Immature natural killer cell (primary cell): ENCODE data around the gene PADI3. TPM values are rescaled to one million over a fixed set of nuclear protein-coding genes. Genes with fewer than 3 reads are reported as not detected.

Source experiments
- DNase-seq, 3 donors: peaks; one replicate each; pipeline ENCODE4 v3.0.0; 2022; ENCODE audit warnings: mixed read lengths in 1 of 3
- H3K27ac Mint-ChIP-seq, 6 donors: one replicate each; pipeline ENCODE4 v1.8.0; 2020; ENCODE audit warnings: mixed read lengths in 6 of 6, mild to moderate bottlenecking in 5 of 6, inconsistent platforms in 4 of 6, moderate library complexity in 3 of 6
- H3K27me3 Mint-ChIP-seq, 3 donors: one replicate each; pipeline ENCODE4 v1.8.0; 2020 to 2021; ENCODE audit warnings: low read depth in 3 of 3, mild to moderate bottlenecking in 3 of 3, mixed read lengths in 3 of 3, moderate library complexity in 3 of 3, inconsistent platforms in 1 of 3
- H3K36me3 Mint-ChIP-seq, 3 donors: one replicate each; pipeline ENCODE4 v1.8.0; 2020; ENCODE audit warnings: mixed read lengths in 3 of 3, inconsistent platforms in 2 of 3, mild to moderate bottlenecking in 2 of 3
- H3K4me1 Mint-ChIP-seq, 2 donors: one replicate each; pipeline ENCODE4 v1.8.0; 2020; ENCODE audit warnings: inconsistent platforms in 2 of 2, mild to moderate bottlenecking in 2 of 2, mixed read lengths in 2 of 2, moderate library complexity in 1 of 2
- H3K4me3 Mint-ChIP-seq, 5 donors: one replicate each; pipeline ENCODE4 v1.8.0; 2020; ENCODE audit warnings: mild to moderate bottlenecking in 5 of 5, mixed read lengths in 5 of 5, inconsistent platforms in 3 of 5, moderate library complexity in 3 of 5
- H3K9me3 Mint-ChIP-seq, 6 donors: one replicate each; pipeline ENCODE4 v1.8.0; 2020; ENCODE audit warnings: mild to moderate bottlenecking in 6 of 6, mixed read lengths in 6 of 6, inconsistent platforms in 4 of 6, moderate library complexity in 3 of 6
- polyA plus RNA-seq, 3 donors: library from polyadenylated mRNA; unstranded; fragments of 300-500 nt; fragmentation: Illumina TruSeq; gene quantifications; one replicate each; pipeline ENCODE4 v1.2.3, GENCODE V29; 2021

The PADI3 gene
- polyA plus RNA-seq, 3 donors from 2014 or later = not detected

- no peak overlapping the region for H3K27ac Mint-ChIP-seq
- no peaks in the 10 kb centered on the region for H3K4me1 Mint-ChIP-seq
- H3K4me3 Mint-ChIP-seq = no peak overlapping the region
- peaks cover 0 to 1% (median 0%) of the 10 kb centered on the region in 6 donors for H3K9me3 Mint-ChIP-seq
- no peaks in the 10 kb centered on the region for H3K36me3 Mint-ChIP-seq
- DNase-seq = no peak
- H3K27me3 Mint-ChIP-seq = peaks cover 2 to 3% (median 2%) of the 10 kb centered on the region in 3 donors
Observed at GRCh38 chr1:17225140-17225539, 23.8 kb upstream of the PADI3 start.

DNA sequence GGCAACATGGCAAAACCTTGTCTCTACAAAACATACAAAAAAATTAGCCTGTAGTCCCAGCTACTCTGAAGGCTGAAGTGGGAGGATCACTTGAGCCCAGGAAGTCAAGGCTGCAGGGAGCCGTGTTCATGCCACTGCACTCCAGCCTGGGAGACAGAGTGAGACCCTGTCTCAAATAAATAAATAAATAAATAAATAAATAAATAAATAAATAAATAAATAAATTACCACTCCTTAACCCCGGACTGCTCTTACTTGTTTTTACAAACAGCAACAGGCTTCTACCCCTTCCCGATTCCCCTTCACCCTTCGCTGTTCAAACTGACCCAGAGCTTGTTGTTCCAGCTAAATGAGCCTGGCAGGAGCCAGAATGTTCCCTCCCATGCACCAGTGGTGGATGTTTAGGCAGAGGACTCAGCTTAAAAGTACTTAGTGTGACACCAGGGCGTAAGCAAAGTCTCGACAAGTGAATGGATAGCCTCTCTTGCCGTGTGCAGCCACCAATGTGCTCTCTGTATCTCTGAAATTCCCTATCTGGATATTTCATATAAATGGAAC, 21.5 kb upstream of the PADI3 start:
- no peak overlapping the region for H3K4me3 Mint-ChIP-seq

GRCh38 chr1:17228619-17229018, 20.3 kb upstream of the PADI3 start:
- DNase-seq = no peak
- Mint-ChIP-seq H3K4me1 (peaks cover 0 to 2% of the 10 kb centered on the region in 2 donors), H3K27me3 (peaks cover 2 to 4% (median 3%) of the 10 kb centered on the region in 3 donors), H3K9me3 (peaks cover 0 to 1% (median 0%) of the 10 kb centered on the region in 6 donors), H3K4me3 (no peak overlapping the region), H3K27ac (no peak overlapping the region), H3K36me3 (no peaks in the 10 kb centered on the region)

More for the DNA sequence above, 21.5 kb upstream of the PADI3 start:
- Mint-ChIP-seq H3K9me3 (peaks cover 0 to 1% (median 0%) of the 10 kb centered on the region in 6 donors), H3K27me3 (peaks cover 2 to 4% (median 3%) of the 10 kb centered on the region in 3 donors), H3K36me3 (no peaks in the 10 kb centered on the region), H3K27ac (no peak overlapping the region), H3K4me1 (no peaks in the 10 kb centered on the region)
- DNase-seq = no peak

DNA sequence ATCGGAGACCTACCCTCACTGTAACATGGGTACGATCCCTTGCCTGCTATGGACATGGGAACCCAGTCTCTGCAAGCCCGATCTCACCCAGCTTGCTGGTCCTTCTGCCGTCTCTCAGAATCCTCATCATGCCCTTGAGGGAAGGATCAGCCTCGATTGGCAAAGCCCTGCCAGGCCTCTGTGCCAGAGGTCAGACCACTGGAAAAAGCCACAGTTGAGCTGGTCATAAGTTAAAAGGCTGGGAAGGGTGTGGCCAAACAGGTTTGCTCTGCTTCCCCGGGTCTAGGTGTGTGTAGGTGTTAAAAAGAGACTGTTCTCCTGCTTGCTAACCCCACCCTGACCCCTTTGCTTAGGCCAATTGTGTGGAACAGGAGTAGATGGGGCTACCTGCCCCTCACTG, 19.5 kb upstream of the PADI3 start:
- peaks cover 0 to 2% of the 10 kb centered on the region in 2 donors for H3K4me1 Mint-ChIP-seq
- peaks cover 2 to 4% (median 3%) of the 10 kb centered on the region in 3 donors for H3K27me3 Mint-ChIP-seq
- H3K9me3 Mint-ChIP-seq = peaks cover 0 to 1% (median 0%) of the 10 kb centered on the region in 6 donors
- no peak overlapping the region for H3K4me3 Mint-ChIP-seq
- no peak for DNase-seq
- no peaks in the 10 kb centered on the region for H3K36me3 Mint-ChIP-seq
- H3K27ac Mint-ChIP-seq = no peak overlapping the region

- Mint-ChIP-seq H3K27me3 (peaks cover 2 to 4% (median 3%) of the 10 kb centered on the region in 3 donors), H3K4me3 (no peak overlapping the region), H3K27ac (no peak overlapping the region), H3K9me3 (peaks cover 0 to 1% (median 0%) of the 10 kb centered on the region in 6 donors), H3K36me3 (no peaks in the 10 kb centered on the region), H3K4me1 (peaks cover 0 to 2% of the 10 kb centered on the region in 2 donors)
- no peak for DNase-seq
Observed at GRCh38 chr1:17230106-17230505, 18.8 kb upstream of the PADI3 start.

DNA sequence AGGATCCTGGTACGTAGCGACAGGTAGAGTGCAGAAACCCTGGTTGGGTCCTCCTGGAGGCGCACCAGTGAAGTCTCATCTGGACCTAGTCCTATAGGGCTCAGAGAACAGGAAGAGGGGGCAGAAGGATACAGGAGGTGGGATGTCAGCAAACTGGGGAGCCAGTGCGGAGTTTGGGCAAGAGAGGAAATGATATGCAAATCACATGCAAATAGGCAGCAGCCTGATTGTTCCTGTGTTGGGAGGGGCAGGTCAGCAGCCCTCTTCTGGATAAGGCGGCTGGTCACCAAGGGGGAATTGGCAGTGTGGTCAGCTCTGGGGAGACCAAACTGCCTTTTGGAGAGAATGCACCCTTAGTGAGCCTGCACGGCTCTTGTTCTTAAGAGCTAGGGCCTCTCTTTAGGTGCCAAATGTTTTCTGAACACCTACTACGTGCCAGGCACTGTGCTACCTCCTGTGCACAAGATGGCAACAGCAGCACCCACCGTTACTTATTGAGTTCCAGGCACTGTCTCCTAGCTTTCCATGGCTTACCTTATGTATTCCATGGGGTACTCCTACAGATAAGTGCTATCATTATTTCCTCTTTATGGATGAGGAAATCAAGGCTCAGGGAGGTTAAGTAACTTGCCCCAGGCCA, 18.1 kb upstream of the PADI3 start:
- no peak for DNase-seq
- H3K27me3 Mint-ChIP-seq = peaks cover 2 to 6% (median 3%) of the 10 kb centered on the region in 3 donors
- H3K4me1 Mint-ChIP-seq = peaks cover 0 to 2% of the 10 kb centered on the region in 2 donors
- no peak overlapping the region for H3K4me3 Mint-ChIP-seq
- no peaks in the 10 kb centered on the region for H3K36me3 Mint-ChIP-seq
- H3K9me3 Mint-ChIP-seq = peaks cover 0 to 1% (median 0%) of the 10 kb centered on the region in 6 donors
- no peak overlapping the region for H3K27ac Mint-ChIP-seq

- Mint-ChIP-seq H3K27me3 (peaks cover 2 to 6% (median 4%) of the 10 kb centered on the region in 3 donors), H3K27ac (no peak overlapping the region), H3K36me3 (no peaks in the 10 kb centered on the region), H3K4me3 (no peak overlapping the region), H3K9me3 (peaks cover 0 to 1% (median 0%) of the 10 kb centered on the region in 6 donors), H3K4me1 (peaks cover 0 to 2% of the 10 kb centered on the region in 2 donors)
- DNase-seq = no peak
Observed at GRCh38 chr1:17232759-17233661, 15.9 kb upstream of the PADI3 start.

DNA sequence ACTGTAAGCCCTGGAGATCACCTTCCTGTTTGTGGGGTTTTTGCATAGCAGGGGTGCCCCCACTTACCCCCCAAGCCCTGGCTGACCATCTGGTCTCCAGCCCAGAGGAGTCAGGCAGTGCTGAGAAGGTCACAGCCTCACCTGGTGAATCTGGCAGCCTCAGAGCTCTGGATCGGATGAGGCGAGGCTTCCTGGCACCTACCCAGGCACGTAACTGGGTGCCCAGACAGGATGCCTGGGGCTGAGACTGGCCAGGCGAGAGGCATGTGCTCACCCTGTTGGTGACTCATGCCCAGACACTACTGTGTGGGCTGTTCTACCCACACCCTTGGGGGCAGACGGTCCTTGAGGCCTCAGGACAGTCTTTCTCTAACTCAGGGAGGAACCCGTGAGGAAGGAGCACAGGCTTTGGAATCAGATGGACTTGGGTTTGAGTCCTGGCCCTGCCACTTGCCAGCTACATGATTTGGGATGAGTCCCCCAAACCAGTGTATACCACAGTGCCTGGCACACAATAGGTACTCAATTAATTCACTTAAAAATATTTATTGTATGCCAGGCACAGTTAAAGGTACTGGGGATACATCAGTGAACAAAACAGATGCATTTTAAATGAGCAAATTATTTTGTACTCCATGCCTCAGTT, 15.1 kb upstream of the PADI3 start:
- peaks cover 0 to 1% (median 0%) of the 10 kb centered on the region in 6 donors for H3K9me3 Mint-ChIP-seq
- no peak for DNase-seq
- peaks cover 0 to 2% of the 10 kb centered on the region in 2 donors for H3K4me1 Mint-ChIP-seq
- H3K36me3 Mint-ChIP-seq = no peaks in the 10 kb centered on the region
- peaks cover 2 to 6% (median 4%) of the 10 kb centered on the region in 3 donors for H3K27me3 Mint-ChIP-seq
- no peak overlapping the region for H3K4me3 Mint-ChIP-seq
- no peak overlapping the region for H3K27ac Mint-ChIP-seq

DNA sequence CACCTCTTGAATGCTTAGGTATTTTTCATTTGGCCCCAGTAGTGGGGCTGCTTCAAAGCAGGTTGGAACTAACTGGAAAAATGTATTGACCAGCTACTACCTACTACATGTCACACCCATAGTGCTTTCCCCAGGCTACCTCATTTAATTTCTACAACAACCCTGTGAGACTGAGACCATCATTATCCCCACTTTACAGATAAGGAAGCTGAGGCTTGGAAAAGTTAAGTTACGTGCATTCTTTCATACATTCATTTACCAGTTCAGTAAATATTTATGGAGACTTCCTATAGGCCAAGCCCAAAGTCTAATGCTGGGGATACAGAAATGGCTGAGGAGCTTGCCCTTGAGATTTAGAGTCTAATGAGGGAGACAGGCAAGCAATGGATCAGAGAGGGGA, 14.5 kb upstream of the PADI3 start:
- DNase-seq = no peak
- no peaks in the 10 kb centered on the region for H3K36me3 Mint-ChIP-seq
- H3K9me3 Mint-ChIP-seq = peaks cover 0 to 1% (median 0%) of the 10 kb centered on the region in 6 donors
- H3K27me3 Mint-ChIP-seq = peaks cover 2 to 6% (median 4%) of the 10 kb centered on the region in 3 donors
- peaks cover 0 to 2% of the 10 kb centered on the region in 2 donors for H3K4me1 Mint-ChIP-seq
- no peak overlapping the region for H3K4me3 Mint-ChIP-seq
- H3K27ac Mint-ChIP-seq = no peak overlapping the region

DNA sequence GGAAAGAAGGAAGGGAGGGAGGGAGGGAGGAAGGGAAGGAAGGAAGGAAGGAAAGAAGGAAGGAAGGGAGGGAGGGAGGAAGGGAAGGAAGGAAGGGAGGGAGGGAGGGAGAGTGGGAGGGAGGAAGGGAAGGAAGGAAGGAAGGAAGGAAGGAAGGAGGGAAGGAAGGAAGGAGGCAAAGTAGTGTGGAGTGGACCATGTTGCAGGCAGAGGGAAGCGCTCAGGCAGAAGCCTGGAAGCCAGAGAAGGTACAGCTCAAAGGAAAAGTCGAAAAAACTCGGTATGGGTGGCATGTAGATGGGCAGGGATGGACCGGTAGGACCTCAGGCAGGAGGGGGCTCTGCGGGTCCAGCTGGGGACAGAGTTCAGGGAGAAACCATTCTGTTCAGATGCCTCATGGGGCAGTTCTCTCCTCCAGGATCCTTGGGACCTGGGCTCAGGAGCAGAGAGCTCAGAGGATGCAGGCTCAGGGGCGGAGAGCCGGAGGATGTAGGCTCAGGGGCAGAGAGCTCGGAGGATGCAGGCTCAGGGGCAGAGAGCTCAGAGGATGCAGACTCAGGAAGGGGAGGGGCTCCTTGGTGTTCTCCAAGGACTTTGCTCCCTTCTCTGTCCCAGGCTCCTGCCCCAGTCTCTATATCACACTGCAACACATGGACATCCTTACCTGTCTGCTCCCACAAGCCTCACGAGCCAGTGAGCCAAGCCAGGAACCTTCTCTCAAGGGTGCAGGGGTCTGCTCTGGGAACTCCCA, 13.6 kb upstream of the PADI3 start:
- H3K4me3 Mint-ChIP-seq = no peak overlapping the region
- no peak overlapping the region for H3K27ac Mint-ChIP-seq
- no peak for DNase-seq
- H3K9me3 Mint-ChIP-seq = no peaks in the 10 kb centered on the region
- peaks cover 3 to 4% (median 4%) of the 10 kb centered on the region in 3 donors for H3K27me3 Mint-ChIP-seq
- peaks cover 0 to 2% of the 10 kb centered on the region in 2 donors for H3K4me1 Mint-ChIP-seq
- H3K36me3 Mint-ChIP-seq = no peaks in the 10 kb centered on the region

- DNase-seq = peak; percentile 67 to 74 (median 67)
- H3K4me3 Mint-ChIP-seq = no peak overlapping the region
- H3K27ac Mint-ChIP-seq = no peak overlapping the region
- no peaks in the 10 kb centered on the region for H3K9me3 Mint-ChIP-seq
- peaks cover 0 to 2% of the 10 kb centered on the region in 2 donors for H3K4me1 Mint-ChIP-seq
- peaks cover 2 to 5% (median 4%) of the 10 kb centered on the region in 3 donors for H3K27me3 Mint-ChIP-seq
- no peaks in the 10 kb centered on the region for H3K36me3 Mint-ChIP-seq
Observed at GRCh38 chr1:17236779-17237560, 11.9 kb upstream of the PADI3 start.

GRCh38 chr1:17237561-17237903, 11.4 kb upstream of the PADI3 start:
- Mint-ChIP-seq H3K27me3 (peaks cover 2 to 5% (median 2%) of the 10 kb centered on the region in 3 donors), H3K36me3 (no peaks in the 10 kb centered on the region), H3K4me3 (no peak overlapping the region)

More at GRCh38 chr1:17237561-17237903, 11.4 kb upstream of the PADI3 start:
- no peak overlapping the region for H3K27ac Mint-ChIP-seq
- H3K9me3 Mint-ChIP-seq = no peaks in the 10 kb centered on the region
- H3K4me1 Mint-ChIP-seq = peaks cover 0 to 2% of the 10 kb centered on the region in 2 donors
- no peak for DNase-seq
